ENCODE results near the gene PRDM16. TPM values are rescaled to one million over a fixed set of nuclear protein-coding genes. Genes with fewer than 3 reads are reported as not detected.

The PRDM16 gene
- total RNA-seq, 4 donors from 2014 or later = 5.9 to 41.7 (median 11.2) TPM

DNA sequence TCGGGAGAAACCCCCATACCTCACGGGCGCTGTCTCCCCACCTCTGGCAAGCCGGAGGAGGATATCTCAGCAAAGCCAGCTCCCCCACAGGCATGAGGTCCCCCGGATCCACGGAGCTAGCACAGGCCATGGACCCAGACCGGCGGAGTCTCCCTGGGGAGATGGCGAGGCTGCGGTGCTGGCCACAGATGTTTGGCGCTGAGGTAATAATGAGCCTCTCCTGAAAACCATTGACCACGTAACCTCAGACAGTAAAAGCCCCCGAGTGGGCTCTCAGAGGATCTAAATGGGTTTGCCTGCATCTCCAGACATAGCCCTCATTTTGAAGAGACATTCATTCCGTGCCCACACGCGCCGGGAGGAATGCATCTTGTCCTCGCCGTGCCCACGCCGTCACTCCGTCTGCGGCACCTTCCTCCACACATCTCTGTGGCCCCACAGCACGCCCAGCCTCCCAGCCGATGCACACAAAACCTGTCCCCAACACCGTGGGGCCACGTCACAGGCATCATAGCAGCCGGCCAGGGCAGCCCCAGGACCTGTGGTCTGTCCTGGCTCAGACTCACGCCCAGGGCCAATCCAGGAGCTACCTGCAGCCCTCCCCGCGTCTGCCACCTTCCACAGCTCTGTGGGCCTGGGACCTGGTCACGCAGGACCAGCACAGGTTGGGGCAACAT lies 150.9 kb downstream of the PRDM16 start:
- peak overlapping the region; percentile 71 to 88 (median 83) for H3K27ac ChIP-seq
- WGBS, 2 donors = 59% methylated on average over 27 to 31 of the region's 32 CpGs
- TF ChIP-seq POLR2A (IDR thresholded peaks at IDR 0.05) = no peak
- no peak for TF ChIP-seq EP300 (IDR thresholded peaks at IDR 0.05)
- TF ChIP-seq, protein P1, sequence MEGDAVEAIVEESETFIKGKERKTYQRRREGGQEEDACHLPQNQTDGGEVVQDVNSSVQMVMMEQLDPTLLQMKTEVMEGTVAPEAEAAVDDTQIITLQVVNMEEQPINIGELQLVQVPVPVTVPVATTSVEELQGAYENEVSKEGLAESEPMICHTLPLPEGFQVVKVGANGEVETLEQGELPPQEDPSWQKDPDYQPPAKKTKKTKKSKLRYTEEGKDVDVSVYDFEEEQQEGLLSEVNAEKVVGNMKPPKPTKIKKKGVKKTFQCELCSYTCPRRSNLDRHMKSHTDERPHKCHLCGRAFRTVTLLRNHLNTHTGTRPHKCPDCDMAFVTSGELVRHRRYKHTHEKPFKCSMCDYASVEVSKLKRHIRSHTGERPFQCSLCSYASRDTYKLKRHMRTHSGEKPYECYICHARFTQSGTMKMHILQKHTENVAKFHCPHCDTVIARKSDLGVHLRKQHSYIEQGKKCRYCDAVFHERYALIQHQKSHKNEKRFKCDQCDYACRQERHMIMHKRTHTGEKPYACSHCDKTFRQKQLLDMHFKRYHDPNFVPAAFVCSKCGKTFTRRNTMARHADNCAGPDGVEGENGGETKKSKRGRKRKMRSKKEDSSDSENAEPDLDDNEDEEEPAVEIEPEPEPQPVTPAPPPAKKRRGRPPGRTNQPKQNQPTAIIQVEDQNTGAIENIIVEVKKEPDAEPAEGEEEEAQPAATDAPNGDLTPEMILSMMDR (IDR thresholded peaks at IDR 0.05) = no peak
- peak overlapping the region in 1 of 4 donors; percentile 32 for H3K4me3 ChIP-seq
- H3K4me1 ChIP-seq = peaks cover 0 to 82% (median 50%) of the 10 kb centered on the region in 4 donors
- H3K27me3 ChIP-seq = peaks cover 0 to 6% of the 10 kb centered on the region in 2 donors
- no peak for DNase-seq (ENCODE audit: low spot score in 2 of 2)
- H3K36me3 ChIP-seq = no peaks in the 10 kb centered on the region
- H3K9me3 ChIP-seq = no peaks in the 10 kb centered on the region

DNA sequence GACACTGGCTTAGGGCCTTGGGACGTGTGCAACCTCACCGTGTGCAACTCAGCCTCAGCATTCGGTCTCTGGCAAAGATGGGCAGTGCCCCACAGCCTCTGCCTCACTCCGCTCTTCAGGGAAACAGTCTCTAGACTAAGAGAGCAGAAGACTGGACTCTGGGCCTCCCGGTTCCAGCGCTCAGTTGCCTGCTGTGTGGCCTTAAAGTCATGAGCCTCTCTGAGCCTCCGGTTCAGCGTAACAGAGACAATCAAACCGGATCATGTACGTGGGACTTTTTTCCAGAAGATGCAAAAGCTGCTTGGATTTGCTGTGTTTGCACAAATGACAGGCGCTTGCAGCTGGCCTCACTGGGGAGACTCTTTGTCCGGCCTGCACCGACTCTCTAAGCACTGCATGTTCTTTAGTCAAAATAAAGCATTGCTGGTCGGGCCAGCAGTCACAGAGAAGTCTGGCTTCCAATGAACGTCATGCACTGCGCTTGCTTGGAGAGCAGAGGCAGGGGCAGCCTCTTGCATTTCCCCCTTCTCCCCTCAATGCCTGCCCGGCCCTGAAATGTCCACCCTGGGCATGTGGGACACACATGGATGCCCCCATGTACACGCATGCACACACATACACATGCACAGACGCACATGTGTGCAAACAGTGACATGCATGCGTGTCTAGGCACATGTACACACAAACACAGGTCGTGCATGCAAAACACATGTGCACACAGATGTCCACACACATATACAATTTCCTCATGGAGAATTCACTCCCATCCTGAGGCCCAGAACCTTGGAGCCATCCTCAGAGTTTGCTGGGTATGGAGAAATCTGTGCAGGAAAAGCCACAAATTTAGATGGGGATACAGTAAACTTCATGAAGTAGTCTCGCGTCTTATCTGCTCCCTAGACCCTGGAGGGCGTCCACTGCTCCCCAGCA lies 152.4 kb downstream of the PRDM16 start:
- Histone ChIP-seq H3K4me1 (peaks cover 0 to 80% (median 46%) of the 10 kb centered on the region in 4 donors), H3K27me3 (peaks cover 0 to 15% of the 10 kb centered on the region in 2 donors), H3K4me3 (no peak overlapping the region), H3K36me3 (no peaks in the 10 kb centered on the region), H3K9me3 (no peaks in the 10 kb centered on the region), H3K27ac (peak overlapping the region; percentile 71 to 88 (median 83))
- TF ChIP-seq EP300 (IDR thresholded peaks at IDR 0.05) (peak in 1 of 2 donors; percentile 58), POLR2A (IDR thresholded peaks at IDR 0.05) (no peak)
- no peak for DNase-seq (ENCODE audit: low spot score in 2 of 2)
- WGBS, 2 donors = 51 to 57% methylated on average over 21 to 24 of the region's 24 CpGs

DNA sequence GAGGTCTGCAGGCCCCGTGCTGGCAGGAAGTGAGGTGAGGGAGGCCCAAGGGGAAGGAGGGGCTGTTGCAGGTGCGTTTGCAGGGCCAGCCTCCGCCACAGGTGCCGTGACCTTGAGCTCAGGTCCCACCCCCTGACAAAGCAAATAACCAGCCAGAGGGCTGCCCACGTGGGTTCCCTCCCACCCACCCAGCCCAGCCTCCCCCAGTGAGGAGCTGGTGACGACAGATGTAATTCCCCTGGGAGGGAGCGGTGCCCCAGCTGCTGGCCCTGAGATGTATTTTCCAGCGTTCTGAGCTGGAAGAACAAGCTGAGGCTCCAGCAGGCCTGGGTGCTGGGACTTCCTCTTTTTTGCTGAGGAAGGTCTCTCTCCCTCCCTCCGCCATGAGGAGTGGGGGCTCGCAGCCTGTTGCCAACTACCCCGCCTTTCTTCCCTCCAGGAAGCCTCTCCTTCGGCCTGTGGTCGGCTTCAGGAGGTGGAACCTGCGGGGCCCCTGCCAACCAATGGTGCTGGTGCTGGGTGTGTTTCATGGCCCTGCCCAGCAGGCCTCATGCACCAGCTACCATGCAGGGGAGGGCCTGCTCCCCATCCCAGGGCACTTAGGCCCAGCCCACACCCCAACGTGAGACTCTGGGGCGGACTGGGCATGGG lies 153.2 kb downstream of the PRDM16 start:
- no peak for DNase-seq (ENCODE audit: low spot score in 2 of 2)
- peak in 1 of 2 donors; percentile 66 for TF ChIP-seq EP300 (IDR thresholded peaks at IDR 0.05)
- TF ChIP-seq, protein P1 (IDR thresholded peaks at IDR 0.05) = no peak
- TF ChIP-seq POLR2A (IDR thresholded peaks at IDR 0.05) = peak in 1 of 2 donors; percentile 26
- Histone ChIP-seq H3K27me3 (peaks cover 0 to 20% of the 10 kb centered on the region in 2 donors), H3K4me1 (peaks cover 0 to 78% (median 40%) of the 10 kb centered on the region in 4 donors), H3K27ac (peak overlapping the region; percentile 71 to 88 (median 83)), H3K36me3 (no peaks in the 10 kb centered on the region), H3K4me3 (no peak overlapping the region), H3K9me3 (no peaks in the 10 kb centered on the region)
- 43 to 45% methylated on average over 12 of the region's 16 CpGs for WGBS, 2 donors

DNA sequence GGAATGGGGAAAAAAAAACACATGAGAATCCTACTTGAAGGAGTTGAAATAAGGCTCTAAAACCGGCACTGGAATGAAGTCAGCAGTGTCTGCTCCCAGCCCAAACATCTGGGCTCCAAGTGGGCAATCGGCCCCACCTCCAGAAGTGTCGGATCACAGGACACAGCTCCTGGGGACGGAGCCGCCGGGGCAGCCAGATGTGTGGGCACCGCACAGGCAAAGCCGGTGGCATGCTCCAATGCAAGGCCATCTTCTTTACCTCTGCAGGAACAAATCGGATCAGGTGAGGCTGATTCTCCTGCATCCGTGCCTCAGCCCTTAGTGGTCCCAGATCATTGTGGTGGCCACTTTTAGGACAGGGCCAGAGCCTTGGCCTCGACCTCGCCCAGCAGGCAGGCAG lies 156.7 kb downstream of the PRDM16 start:
- Histone ChIP-seq H3K27me3 (peaks cover 0 to 15% of the 10 kb centered on the region in 2 donors), H3K4me3 (no peak overlapping the region), H3K9me3 (no peaks in the 10 kb centered on the region), H3K4me1 (peaks cover 0 to 53% (median 24%) of the 10 kb centered on the region in 4 donors), H3K36me3 (no peaks in the 10 kb centered on the region), H3K27ac (peak overlapping the region in 2 of 4 donors; percentile 46 to 88)
- DNase-seq (ENCODE audit: low spot score in 2 of 2) = no peak
- 70 to 75% methylated on average over 11 to 12 of the region's 12 CpGs for WGBS, 2 donors
- TF ChIP-seq, protein P1 (IDR thresholded peaks at IDR 0.05) = no peak

DNA sequence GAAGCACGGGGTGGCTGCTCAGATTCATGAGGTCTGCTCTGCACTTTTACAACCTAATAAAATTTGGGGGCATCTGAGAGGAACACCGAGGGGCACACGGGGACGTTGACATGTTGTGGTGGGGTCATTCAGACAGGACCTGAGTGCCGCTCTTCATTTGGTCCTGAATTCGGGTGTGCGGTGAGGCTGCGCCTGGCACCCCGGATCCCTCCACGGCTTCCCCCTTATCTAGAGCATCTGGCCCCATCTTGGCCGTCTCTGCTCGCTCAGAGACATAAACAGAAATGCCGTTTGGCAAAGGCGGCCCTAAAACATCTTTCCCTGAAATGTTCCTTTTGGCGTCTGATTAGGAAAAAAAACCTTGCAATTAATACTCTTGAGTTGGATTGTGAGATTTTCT lies 157.2 kb downstream of the PRDM16 start:
- H3K27me3 ChIP-seq = peaks cover 0 to 15% of the 10 kb centered on the region in 2 donors
- no peak for DNase-seq (ENCODE audit: low spot score in 2 of 2)
- 58 to 63% methylated on average over 15 of the region's 15 CpGs for WGBS, 2 donors
- H3K4me1 ChIP-seq = peaks cover 0 to 47% (median 20%) of the 10 kb centered on the region in 4 donors
- no peak overlapping the region for H3K4me3 ChIP-seq
- H3K36me3 ChIP-seq = no peaks in the 10 kb centered on the region
- H3K27ac ChIP-seq = peak overlapping the region in 2 of 4 donors; percentile 46 to 88
- no peaks in the 10 kb centered on the region for H3K9me3 ChIP-seq
- TF ChIP-seq POLR2A (IDR thresholded peaks at IDR 0.05) (no peak), EP300 (IDR thresholded peaks at IDR 0.05) (no peak)
